Thoracic aorta (tissue), 2 donors: ENCODE measurements around the gene GFM2. TPM values are rescaled to one million over a fixed set of nuclear protein-coding genes. Genes with fewer than 3 reads are reported as not detected.
A peak's percentile ranks its signal among the peaks of the same experiment; 100 is the strongest.

ENCODE experiments used
- ATAC-seq: fragments of 150-250 bp; one replicate; pipeline ENCODE4 v1.8.0; 2017; ENCODE audit warnings: low read depth; ENCODE audit not compliant: insufficient number of reproducible peaks, low FRiP score
- DNase-seq: peaks from one replicate; pipeline ENCODE4 v3.0.0-alpha.2; 2020; ENCODE audit warnings: low spot score
- H3K27ac ChIP-seq, 2 donors: fragments of 200-600 bp; sonication (generic); 1 replicate in 1 of 2; 2 replicates in 1 of 2; pipeline ENCODE4 v1.5.1; 2016; ENCODE audit warnings: mild to moderate bottlenecking in 2 of 2, moderate library complexity in 2 of 2
- H3K27me3 ChIP-seq: fragments of 200-600 bp; sonication (generic); replicated peaks from 2 replicates; pipeline ENCODE4 v1.6.0; 2016; ENCODE audit warnings: mild to moderate bottlenecking; ENCODE audit not compliant: insufficient read depth
- H3K36me3 ChIP-seq: fragments of 200-600 bp; sonication (generic); one replicate; pipeline ENCODE4 v1.5.1; 2016
- H3K4me1 ChIP-seq, 2 donors: fragments of 200-600 bp; sonication (generic); 1 replicate in 1 of 2; 2 replicates in 1 of 2; pipeline versions ENCODE4 v1.5.1 to v1.6.0; 2016; ENCODE audit warnings: low read depth in 2 of 2, mild to moderate bottlenecking in 1 of 2; ENCODE audit not compliant: control insufficient read depth in 1 of 2
- H3K4me3 ChIP-seq: fragments of 200-600 bp; sonication (generic); 2 replicates; pipeline ENCODE4 v1.5.1; 2016; ENCODE audit warnings: mild to moderate bottlenecking
- H3K9me3 ChIP-seq: fragments of 200-600 bp; sonication (generic); 2 replicates; pipeline ENCODE4 v1.5.1; 2016
- CTCF ChIP-seq: fragments of 200-600 bp; sonication (generic); IDR thresholded peaks from one replicate; pipeline ENCODE4 v1.5.1; 2019; ENCODE audit warnings: antibody characterized with exemption
- total RNA-seq, 2 donors: library from RNA; depleted of rRNA; stranded (reverse); fragments of >200 nt; gene quantifications; one replicate each; pipeline versions ENCODE4 v1.1.0 to v1.2.3, GENCODE V29; 2016

Gene GFM2
- total RNA-seq, 2 donors from 2014 or later = 11.6 to 12.6 TPM

GRCh38 chr5:74787424-74787823 lies 20.5 kb upstream of the GFM2 start:
- Histone ChIP-seq H3K4me1 (no peaks in the 10 kb centered on the region), H3K9me3 (no peaks in the 10 kb centered on the region), H3K4me3 (no peak overlapping the region), H3K27ac (no peak overlapping the region), H3K36me3 (no peaks in the 10 kb centered on the region), H3K27me3 (no peaks in the 10 kb centered on the region)
- TF ChIP-seq CTCF = no peak
- ATAC-seq = no peak
- no peak for DNase-seq

- Histone ChIP-seq H3K9me3 (no peaks in the 10 kb centered on the region), H3K27ac (no peak overlapping the region), H3K4me1 (no peaks in the 10 kb centered on the region), H3K4me3 (no peak overlapping the region), H3K27me3 (no peaks in the 10 kb centered on the region), H3K36me3 (no peaks in the 10 kb centered on the region)
- ATAC-seq = no peak
- no peak for TF ChIP-seq CTCF
- no peak for DNase-seq
Measured at GRCh38 chr5:74786851-74787250, 19.9 kb upstream of the GFM2 start.

GRCh38 chr5:74778609-74779008 lies 11.7 kb upstream of the GFM2 start:
- H3K36me3 ChIP-seq = peaks cover 5% of the 10 kb centered on the region
- ATAC-seq (no peak), DNase-seq (no peak)
- H3K4me3 ChIP-seq = no peak overlapping the region
- no peak overlapping the region for H3K27ac ChIP-seq
- H3K4me1 ChIP-seq = no peaks in the 10 kb centered on the region
- no peaks in the 10 kb centered on the region for H3K9me3 ChIP-seq
- TF ChIP-seq CTCF = no peak
- H3K27me3 ChIP-seq = no peaks in the 10 kb centered on the region

GRCh38 chr5:74772359-74772758 lies 5.4 kb upstream of the GFM2 start:
- Histone ChIP-seq H3K4me3 (no peak overlapping the region), H3K9me3 (no peaks in the 10 kb centered on the region), H3K36me3 (peaks cover 36% of the 10 kb centered on the region), H3K27ac (no peak overlapping the region), H3K4me1 (peaks cover 5 to 10% of the 10 kb centered on the region in 2 donors), H3K27me3 (no peaks in the 10 kb centered on the region)
- DNase-seq (no peak), ATAC-seq (no peak)
- no peak for TF ChIP-seq CTCF

GRCh38 chr5:74767579-74767913 lies 629 bp upstream of the GFM2 start:
- Histone ChIP-seq H3K27ac (peak overlapping the region; percentile 70 to 75), H3K4me3 (peak overlapping the region; percentile 88), H3K36me3 (peaks cover 27% of the 10 kb centered on the region), H3K4me1 (peaks cover 12 to 26% of the 10 kb centered on the region in 2 donors), H3K9me3 (no peaks in the 10 kb centered on the region), H3K27me3 (no peaks in the 10 kb centered on the region)
- TF ChIP-seq CTCF = no peak
- DNase-seq (no peak), ATAC-seq (no peak)
